HCT116 (cell line): ENCODE results near the gene GGA1.

Source experiments
- EZH2phosphoT487 ChIP-seq: fragments of 200-600 bp; IDR thresholded peaks from 2 replicates; pipeline ENCODE4 v1.6.1; 2018; ENCODE audit warnings: antibody characterized with exemption, borderline replicate concordance
- POLR2A ChIP-seq: IDR thresholded peaks from 2 replicates; pipeline ENCODE4 v1.7.0; 2011; ENCODE audit warnings: borderline replicate concordance; ENCODE audit not compliant: insufficient read depth, insufficient read length; ENCODE audit errors: extremely low read depth
- REST ChIP-seq: IDR thresholded peaks from 2 replicates; pipeline ENCODE4 v1.6.1; 2012; ENCODE audit warnings: low read depth
- SIN3A ChIP-seq: IDR thresholded peaks from 2 replicates; pipeline ENCODE4 v1.6.1; 2012; ENCODE audit warnings: low read depth
- TF ChIP-seq, protein P1 (sequence below), 3 experiments: fragments of 200-600 bp in 1 of 3; sonication (generic) in 1 of 3; IDR thresholded peaks in 2 of 3; conservative IDR thresholded peaks in 1 of 3; 2 replicates each; pipeline ENCODE4 v1.5.1; 2012 to 2017; ENCODE audit warnings: low read depth in 2 of 3, low read length in 2 of 3, antibody characterized with exemption in 1 of 3, borderline replicate concordance in 1 of 3, control low read depth in 1 of 3, mild to moderate bottlenecking in 1 of 3, mixed read lengths in 1 of 3, mixed run types in 1 of 3, moderate library complexity in 1 of 3; ENCODE audit not compliant: insufficient read depth in 1 of 3
- TF ChIP-seq, protein P2 (sequence below): IDR thresholded peaks from 2 replicates; pipeline ENCODE4 v1.6.1; 2012

DNA sequence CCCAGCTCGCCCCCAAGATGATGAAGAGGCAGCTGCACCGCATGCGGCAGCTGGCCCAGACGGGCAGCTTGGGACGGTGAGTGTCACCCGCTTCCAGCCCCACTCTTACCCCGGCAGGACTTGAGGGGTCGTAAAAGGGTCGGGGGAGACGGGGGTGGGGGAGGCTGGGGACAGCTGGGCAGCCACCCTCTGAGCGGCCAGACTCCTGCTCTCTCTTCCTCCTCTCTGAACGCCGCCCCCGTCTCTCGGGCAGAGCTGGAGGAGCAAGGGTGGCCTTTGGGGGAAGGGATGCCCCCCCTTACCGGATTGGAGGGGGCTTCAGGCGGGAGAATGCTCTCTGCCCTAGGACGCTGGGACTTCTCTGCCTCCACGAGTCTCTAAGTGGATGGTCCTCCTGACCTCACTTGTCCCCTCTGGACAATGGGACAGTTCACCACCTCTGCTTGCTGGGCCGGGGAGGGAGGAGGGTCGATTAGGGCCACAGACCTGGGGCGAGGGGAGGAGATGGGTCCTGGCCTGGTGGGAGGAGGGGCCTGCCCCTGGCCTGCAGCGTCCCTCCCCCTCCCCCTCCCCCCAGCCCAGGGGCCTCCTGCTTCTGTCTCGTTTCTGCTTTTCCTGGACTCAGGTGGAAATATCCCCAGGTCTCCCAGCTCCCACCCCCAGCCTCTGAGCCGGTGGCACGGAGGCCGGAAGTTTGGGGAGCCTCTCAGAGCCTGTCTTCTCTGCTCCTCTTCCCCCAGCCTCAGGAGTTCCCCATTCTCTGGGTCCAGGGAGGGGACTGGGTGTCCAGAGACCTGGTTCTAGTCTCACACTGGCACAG, 31.3 kb downstream of the GGA1 start:
- TF ChIP-seq, protein P1, sequence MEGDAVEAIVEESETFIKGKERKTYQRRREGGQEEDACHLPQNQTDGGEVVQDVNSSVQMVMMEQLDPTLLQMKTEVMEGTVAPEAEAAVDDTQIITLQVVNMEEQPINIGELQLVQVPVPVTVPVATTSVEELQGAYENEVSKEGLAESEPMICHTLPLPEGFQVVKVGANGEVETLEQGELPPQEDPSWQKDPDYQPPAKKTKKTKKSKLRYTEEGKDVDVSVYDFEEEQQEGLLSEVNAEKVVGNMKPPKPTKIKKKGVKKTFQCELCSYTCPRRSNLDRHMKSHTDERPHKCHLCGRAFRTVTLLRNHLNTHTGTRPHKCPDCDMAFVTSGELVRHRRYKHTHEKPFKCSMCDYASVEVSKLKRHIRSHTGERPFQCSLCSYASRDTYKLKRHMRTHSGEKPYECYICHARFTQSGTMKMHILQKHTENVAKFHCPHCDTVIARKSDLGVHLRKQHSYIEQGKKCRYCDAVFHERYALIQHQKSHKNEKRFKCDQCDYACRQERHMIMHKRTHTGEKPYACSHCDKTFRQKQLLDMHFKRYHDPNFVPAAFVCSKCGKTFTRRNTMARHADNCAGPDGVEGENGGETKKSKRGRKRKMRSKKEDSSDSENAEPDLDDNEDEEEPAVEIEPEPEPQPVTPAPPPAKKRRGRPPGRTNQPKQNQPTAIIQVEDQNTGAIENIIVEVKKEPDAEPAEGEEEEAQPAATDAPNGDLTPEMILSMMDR (IDR thresholded peaks at IDR 0.05 in 2 of 3, conservative IDR thresholded peaks at IDR 0.05 in 1 of 3; ENCODE audit: borderline replicate concordance in 1 of 3, insufficient read depth in 1 of 3, low read depth in 2 of 3, low read length in 2 of 3) = no peak
- TF ChIP-seq, protein P2, sequence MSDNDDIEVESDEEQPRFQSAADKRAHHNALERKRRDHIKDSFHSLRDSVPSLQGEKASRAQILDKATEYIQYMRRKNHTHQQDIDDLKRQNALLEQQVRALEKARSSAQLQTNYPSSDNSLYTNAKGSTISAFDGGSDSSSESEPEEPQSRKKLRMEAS = no peak
- no peak for TF ChIP-seq EZH2phosphoT487
- no peak for TF ChIP-seq POLR2A
- no peak for TF ChIP-seq REST
- no peak for TF ChIP-seq SIN3A
